Measurements from ENCODE around the gene DNAJC11.

- TF ChIP-seq, protein P1, sequence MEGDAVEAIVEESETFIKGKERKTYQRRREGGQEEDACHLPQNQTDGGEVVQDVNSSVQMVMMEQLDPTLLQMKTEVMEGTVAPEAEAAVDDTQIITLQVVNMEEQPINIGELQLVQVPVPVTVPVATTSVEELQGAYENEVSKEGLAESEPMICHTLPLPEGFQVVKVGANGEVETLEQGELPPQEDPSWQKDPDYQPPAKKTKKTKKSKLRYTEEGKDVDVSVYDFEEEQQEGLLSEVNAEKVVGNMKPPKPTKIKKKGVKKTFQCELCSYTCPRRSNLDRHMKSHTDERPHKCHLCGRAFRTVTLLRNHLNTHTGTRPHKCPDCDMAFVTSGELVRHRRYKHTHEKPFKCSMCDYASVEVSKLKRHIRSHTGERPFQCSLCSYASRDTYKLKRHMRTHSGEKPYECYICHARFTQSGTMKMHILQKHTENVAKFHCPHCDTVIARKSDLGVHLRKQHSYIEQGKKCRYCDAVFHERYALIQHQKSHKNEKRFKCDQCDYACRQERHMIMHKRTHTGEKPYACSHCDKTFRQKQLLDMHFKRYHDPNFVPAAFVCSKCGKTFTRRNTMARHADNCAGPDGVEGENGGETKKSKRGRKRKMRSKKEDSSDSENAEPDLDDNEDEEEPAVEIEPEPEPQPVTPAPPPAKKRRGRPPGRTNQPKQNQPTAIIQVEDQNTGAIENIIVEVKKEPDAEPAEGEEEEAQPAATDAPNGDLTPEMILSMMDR (IDR thresholded peaks at IDR 0.05): no peak
- no peak for TF ChIP-seq EZH2phosphoT487 (IDR thresholded peaks at IDR 0.05)
Measured at GRCh38 chr1:6590046-6590445, 111.6 kb downstream of the DNAJC11 start.

Data from neural progenitor cell (in vitro differentiated cells).